Parathyroid adenoma (tissue), 2 donors: Measurements from ENCODE around the gene SLC22A23.

Experiments
- H2AFZ ChIP-seq: fragments of 300-600 bp; sonication (generic); one replicate; pipeline ENCODE4 v1.7.0; 2017; ENCODE audit warnings: antibody characterized with exemption, mild to moderate bottlenecking
- H3K27ac ChIP-seq: fragments of 300-600 bp; sonication (generic); one replicate; pipeline ENCODE4 v1.7.0; 2017
- H3K27me3 ChIP-seq: fragments of 300-600 bp; sonication (generic); one replicate; pipeline ENCODE4 v1.7.0; 2017; ENCODE audit warnings: low read length; ENCODE audit not compliant: control insufficient read depth, insufficient read depth
- H3K36me3 ChIP-seq: fragments of 300-600 bp; sonication (generic); one replicate; pipeline ENCODE4 v1.7.0; 2017; ENCODE audit warnings: low read length; ENCODE audit not compliant: control insufficient read depth, insufficient read depth
- H3K4me1 ChIP-seq: fragments of 300-600 bp; sonication (generic); one replicate; pipeline ENCODE4 v1.7.0; 2017; ENCODE audit warnings: control low read depth
- H3K4me2 ChIP-seq: fragments of 300-600 bp; sonication (generic); one replicate; pipeline ENCODE4 v1.7.0; 2017; ENCODE audit warnings: low read length
- H3K4me3 ChIP-seq: fragments of 300-600 bp; sonication (generic); one replicate; pipeline ENCODE4 v1.7.0; 2017; ENCODE audit warnings: low read depth, low read length
- H3K79me2 ChIP-seq: fragments of 300-600 bp; sonication (generic); one replicate; pipeline ENCODE4 v1.7.0; 2017; ENCODE audit warnings: control low read depth
- H3K9ac ChIP-seq: fragments of 300-600 bp; sonication (generic); one replicate; pipeline ENCODE4 v1.7.0; 2017; ENCODE audit warnings: mild to moderate bottlenecking
- H3K9me3 ChIP-seq: fragments of 300-600 bp; sonication (generic); one replicate; pipeline ENCODE4 v1.7.0; 2017; ENCODE audit warnings: low read length; ENCODE audit not compliant: control insufficient read depth
- TF ChIP-seq, protein P1 (sequence below): fragments of 300-600 bp; sonication (generic); IDR thresholded peaks from one replicate; pipeline ENCODE4 v1.7.0; 2017; ENCODE audit warnings: antibody characterized with exemption, mild to moderate bottlenecking
- donor health status: primary hyperparathyroidism.

Gene SLC22A23

DNA sequence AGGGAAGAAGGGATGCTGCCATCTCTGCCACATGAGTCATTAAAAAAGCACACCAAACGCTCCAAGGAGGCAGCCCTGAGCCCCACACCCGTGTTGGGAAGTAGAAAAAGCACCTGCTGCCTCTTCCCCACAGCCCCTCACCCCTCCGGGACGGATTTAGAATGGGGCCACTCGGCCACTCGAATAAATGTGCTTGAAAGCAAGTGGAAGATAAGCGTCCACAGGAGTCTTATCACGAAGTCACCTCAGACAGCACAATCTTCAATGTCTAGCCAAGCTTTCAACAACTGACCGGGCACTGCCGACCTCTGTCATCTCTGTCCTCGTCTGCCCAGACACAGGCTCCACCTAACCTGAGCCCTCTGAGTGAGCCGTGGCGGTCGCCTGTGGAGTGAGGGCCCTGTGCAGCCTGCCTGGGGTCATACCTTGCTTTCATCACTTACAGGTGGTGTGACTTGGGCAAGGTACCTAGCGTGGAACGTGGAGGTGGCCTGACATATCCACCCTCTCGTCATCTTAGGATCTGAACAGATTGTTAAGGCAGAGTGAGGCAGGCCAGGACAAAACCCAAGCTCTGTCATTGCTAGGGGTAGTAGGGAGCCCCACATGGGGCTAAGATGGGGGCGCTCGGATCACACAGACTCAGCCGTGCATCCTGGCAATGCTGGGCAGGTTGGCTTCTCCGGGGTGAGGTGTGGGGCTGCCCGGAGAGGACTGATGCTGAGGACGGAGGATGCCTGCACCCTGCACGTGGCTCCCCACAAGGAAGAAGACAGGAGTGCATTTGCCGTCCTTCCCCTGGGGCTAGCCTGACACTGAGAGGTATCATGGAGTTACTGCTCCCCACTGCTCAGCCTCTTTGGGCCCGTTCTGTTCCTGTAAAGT lies 163.3 kb downstream of the SLC22A23 start:
- H3K79me2 ChIP-seq = no peaks in the 10 kb centered on the region
- TF ChIP-seq, protein P1, sequence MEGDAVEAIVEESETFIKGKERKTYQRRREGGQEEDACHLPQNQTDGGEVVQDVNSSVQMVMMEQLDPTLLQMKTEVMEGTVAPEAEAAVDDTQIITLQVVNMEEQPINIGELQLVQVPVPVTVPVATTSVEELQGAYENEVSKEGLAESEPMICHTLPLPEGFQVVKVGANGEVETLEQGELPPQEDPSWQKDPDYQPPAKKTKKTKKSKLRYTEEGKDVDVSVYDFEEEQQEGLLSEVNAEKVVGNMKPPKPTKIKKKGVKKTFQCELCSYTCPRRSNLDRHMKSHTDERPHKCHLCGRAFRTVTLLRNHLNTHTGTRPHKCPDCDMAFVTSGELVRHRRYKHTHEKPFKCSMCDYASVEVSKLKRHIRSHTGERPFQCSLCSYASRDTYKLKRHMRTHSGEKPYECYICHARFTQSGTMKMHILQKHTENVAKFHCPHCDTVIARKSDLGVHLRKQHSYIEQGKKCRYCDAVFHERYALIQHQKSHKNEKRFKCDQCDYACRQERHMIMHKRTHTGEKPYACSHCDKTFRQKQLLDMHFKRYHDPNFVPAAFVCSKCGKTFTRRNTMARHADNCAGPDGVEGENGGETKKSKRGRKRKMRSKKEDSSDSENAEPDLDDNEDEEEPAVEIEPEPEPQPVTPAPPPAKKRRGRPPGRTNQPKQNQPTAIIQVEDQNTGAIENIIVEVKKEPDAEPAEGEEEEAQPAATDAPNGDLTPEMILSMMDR = no peak
- H2AFZ ChIP-seq = no peak overlapping the region
- H3K4me3 ChIP-seq = no peak overlapping the region
- no peaks in the 10 kb centered on the region for H3K9me3 ChIP-seq
- H3K4me1 ChIP-seq = peaks cover 6% of the 10 kb centered on the region
- H3K27me3 ChIP-seq = no peaks in the 10 kb centered on the region
- H3K9ac ChIP-seq = no peak overlapping the region
- H3K27ac ChIP-seq = no peak overlapping the region
- H3K4me2 ChIP-seq = no peak overlapping the region
- H3K36me3 ChIP-seq = no peaks in the 10 kb centered on the region

DNA sequence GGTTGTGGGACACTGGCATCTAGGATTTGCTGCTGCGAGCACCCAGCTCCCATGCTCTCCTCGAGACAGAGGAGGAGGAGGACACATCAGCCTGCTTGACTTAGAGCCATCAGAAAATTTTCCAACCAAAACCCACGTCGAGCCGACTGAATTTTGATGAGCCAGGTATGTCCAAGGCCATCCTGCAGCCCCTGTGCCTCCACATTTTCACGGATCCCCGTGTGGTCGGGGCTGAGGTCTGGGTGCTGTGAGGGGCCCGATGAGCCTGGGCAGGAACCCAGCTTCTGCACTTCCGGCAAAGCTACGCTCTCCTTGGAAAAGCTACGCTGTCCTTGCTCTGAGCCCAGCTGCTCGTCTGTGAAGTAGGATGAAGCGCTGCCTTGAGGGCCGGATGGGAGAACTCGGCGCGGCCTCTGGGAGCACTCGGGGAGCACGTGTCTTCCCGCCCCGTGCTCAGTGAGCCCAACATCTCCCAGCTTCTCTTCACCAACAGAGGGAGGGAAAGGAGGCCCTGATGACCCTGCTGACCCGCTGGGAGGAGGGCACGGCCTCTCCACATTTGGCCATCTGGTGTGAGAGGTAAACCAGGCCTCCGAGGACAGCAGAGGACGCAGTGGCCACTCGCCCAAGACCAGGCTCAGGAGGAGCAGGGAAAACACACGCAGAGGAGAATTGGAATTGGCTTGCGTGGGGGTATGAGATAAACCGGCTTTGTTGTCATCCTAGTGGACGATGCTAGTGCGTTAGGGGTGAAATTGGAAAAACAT lies 164.2 kb downstream of the SLC22A23 start:
- peaks cover 10% of the 10 kb centered on the region for H3K4me1 ChIP-seq
- TF ChIP-seq, protein P1 = no peak
- H3K36me3 ChIP-seq = no peaks in the 10 kb centered on the region
- H3K27me3 ChIP-seq = no peaks in the 10 kb centered on the region
- H3K27ac ChIP-seq = no peak overlapping the region
- no peaks in the 10 kb centered on the region for H3K79me2 ChIP-seq
- no peak overlapping the region for H3K9ac ChIP-seq
- H3K4me3 ChIP-seq = no peak overlapping the region
- H3K4me2 ChIP-seq = no peak overlapping the region
- no peaks in the 10 kb centered on the region for H3K9me3 ChIP-seq
- H2AFZ ChIP-seq = no peak overlapping the region

DNA sequence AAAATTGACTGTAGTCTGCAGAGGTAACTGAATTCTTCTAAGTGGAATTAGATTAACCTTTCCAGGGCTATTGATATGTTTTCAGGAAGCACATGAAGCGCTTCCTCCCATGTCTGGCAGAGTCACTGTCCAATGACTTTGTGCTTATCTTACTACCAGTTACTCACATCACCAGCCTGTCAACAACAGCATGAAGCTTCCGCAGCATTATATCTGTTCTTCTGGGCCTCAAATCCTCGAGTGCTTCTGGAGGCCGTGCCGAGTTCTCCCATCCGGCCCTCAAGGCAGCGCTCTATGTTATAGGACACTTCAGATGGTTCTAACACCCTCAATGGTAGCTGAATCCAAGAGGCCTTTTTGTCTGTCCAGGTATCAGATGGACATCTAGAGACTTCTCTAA lies 164.9 kb downstream of the SLC22A23 start:
- no peaks in the 10 kb centered on the region for H3K79me2 ChIP-seq
- H3K4me2 ChIP-seq = no peak overlapping the region
- no peak overlapping the region for H3K4me3 ChIP-seq
- TF ChIP-seq, protein P1 = no peak
- peaks cover 10% of the 10 kb centered on the region for H3K4me1 ChIP-seq
- no peak overlapping the region for H3K27ac ChIP-seq
- H3K27me3 ChIP-seq = no peaks in the 10 kb centered on the region
- H3K9ac ChIP-seq = no peak overlapping the region
- no peaks in the 10 kb centered on the region for H3K36me3 ChIP-seq
- H3K9me3 ChIP-seq = no peaks in the 10 kb centered on the region
- H2AFZ ChIP-seq = no peak overlapping the region

DNA sequence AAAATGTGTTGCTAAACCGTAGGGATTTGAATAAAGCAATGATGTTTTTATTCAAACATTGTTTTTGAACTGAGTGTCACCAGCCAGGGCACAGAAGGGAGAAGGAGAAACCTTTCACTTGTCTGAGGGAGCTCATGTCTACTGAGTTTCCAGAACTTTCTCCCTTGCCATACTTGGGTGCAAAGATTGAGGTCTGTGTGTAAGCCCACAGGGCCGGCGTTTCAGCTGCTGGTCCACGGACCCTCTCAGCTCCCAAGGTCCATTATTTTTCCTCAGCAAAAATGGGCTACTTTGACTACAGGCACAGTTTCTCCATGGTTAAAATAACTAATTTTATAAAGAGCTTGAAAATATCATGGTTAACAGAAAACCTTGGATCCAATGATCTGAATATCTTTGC lies 165.5 kb downstream of the SLC22A23 start:
- no peaks in the 10 kb centered on the region for H3K79me2 ChIP-seq
- no peaks in the 10 kb centered on the region for H3K9me3 ChIP-seq
- H3K27ac ChIP-seq = no peak overlapping the region
- no peak overlapping the region for H3K4me2 ChIP-seq
- peaks cover 10% of the 10 kb centered on the region for H3K4me1 ChIP-seq
- H3K27me3 ChIP-seq = no peaks in the 10 kb centered on the region
- H3K36me3 ChIP-seq = no peaks in the 10 kb centered on the region
- H3K4me3 ChIP-seq = no peak overlapping the region
- no peak overlapping the region for H3K9ac ChIP-seq
- H2AFZ ChIP-seq = no peak overlapping the region
- TF ChIP-seq, protein P1 = no peak
